ENCODE results near the gene MALSU1. TPM values are rescaled to one million over a fixed set of nuclear protein-coding genes. Genes with fewer than 3 reads are reported as not detected.

Gene MALSU1
- total RNA-seq, 4 donors from 2014 or later, result 26.2 to 165 (median 50.1) TPM; not detected in 1

DNA sequence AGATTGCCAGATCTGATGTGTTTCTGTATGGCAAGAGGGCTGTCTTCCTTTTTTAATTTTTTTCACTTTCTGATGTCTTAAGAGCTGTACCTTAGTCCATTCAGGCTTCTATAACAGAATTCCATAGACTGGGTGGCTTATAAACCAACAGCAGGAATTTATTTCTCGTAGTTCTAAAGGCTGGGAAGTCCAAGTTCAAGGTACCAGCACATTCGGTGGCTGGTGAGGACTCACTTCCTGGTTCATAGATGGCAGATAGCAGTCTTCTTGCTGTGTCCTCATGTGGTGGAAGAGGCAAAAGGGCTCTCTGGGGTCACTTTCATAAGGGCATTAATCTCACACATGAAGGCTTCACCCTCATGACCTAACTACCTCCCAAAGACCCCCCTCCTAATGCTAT lies 31.8 kb upstream of the MALSU1 start:
- TF ChIP-seq POLR2AphosphoS5 (IDR thresholded peaks at IDR 0.05) (no peak), POLR2A (IDR thresholded peaks at IDR 0.05) (no peak), CTCF (IDR thresholded peaks at IDR 0.05) (no peak), EP300 (IDR thresholded peaks at IDR 0.05; ENCODE audit: low read depth) (no peak)
- in situ Hi-C loops (cut with MboI; ENCODE audit: low pct_ligation_motif_present in 1 of 4, low pct_unique_long_range_greater_than_20kb in 1 of 4, low sequenced_read_pairs in 3 of 4), result no loop called here
- no peak for DNase-seq
- Histone ChIP-seq H3K27ac (no peak overlapping the region), H3K4me1 (no peaks in the 10 kb centered on the region), H3K27me3 (peaks cover 8% of the 10 kb centered on the region), H3K9me3 (no peaks in the 10 kb centered on the region), H3K4me3 (no peak overlapping the region), H3K36me3 (no peaks in the 10 kb centered on the region)
- 91 to 96% methylated on average over 2 of the region's 2 CpGs for WGBS, 2 donors (ENCODE audit: low coverage in 1 of 2)
- intact Hi-C loops (cut with DNase I; ENCODE audit: low total_unique reads), result no loop called here

- no peaks in the 10 kb centered on the region for H3K9me3 ChIP-seq
- H3K27me3 ChIP-seq, result peaks cover 8% of the 10 kb centered on the region
- peaks cover 0 to 4% (median 2%) of the 10 kb centered on the region in 4 donors for H3K4me1 ChIP-seq
- H3K36me3 ChIP-seq, result no peaks in the 10 kb centered on the region
- H3K4me3 ChIP-seq, result no peak overlapping the region
- no peak for DNase-seq
- no peak for TF ChIP-seq POLR2A (IDR thresholded peaks at IDR 0.05)
- no peak for TF ChIP-seq CTCF (IDR thresholded peaks at IDR 0.05)
- TF ChIP-seq POLR2AphosphoS5 (IDR thresholded peaks at IDR 0.05), result no peak
- no peak for TF ChIP-seq EP300 (IDR thresholded peaks at IDR 0.05; ENCODE audit: low read depth)
- intact Hi-C loops (cut with DNase I; ENCODE audit: low total_unique reads) (no loop called here), in situ Hi-C loops (cut with MboI; ENCODE audit: low pct_ligation_motif_present in 1 of 4, low pct_unique_long_range_greater_than_20kb in 1 of 4, low sequenced_read_pairs in 3 of 4) (no loop called here)
- 96 to 100% methylated on average over 2 of the region's 2 CpGs for WGBS, 2 donors (ENCODE audit: low coverage in 1 of 2)
- no peak overlapping the region for H3K27ac ChIP-seq
Measured at GRCh38 chr7:23268167-23268566, 31.0 kb upstream of the MALSU1 start.

DNA sequence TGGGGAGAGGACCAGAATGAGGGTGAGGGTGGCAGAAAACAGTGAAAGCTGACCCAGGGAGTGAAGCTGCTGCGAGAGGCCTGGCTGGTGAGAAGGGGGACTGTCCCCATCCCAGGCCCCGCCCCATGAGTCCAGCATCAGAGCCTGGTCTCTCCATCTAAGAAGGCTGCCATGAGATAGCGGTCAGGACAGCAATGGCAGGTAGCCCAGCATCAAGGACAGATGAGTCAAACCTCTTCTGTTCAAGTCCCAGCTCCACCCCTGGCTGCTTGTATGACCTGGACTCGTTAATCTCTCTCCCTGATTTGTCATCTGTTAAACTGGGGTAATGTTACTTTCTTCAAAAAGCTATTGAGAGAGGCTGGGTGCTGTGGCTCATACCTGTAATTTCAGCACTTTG lies 30.4 kb upstream of the MALSU1 start:
- in situ Hi-C loops (cut with MboI; ENCODE audit: low pct_ligation_motif_present in 1 of 4, low pct_unique_long_range_greater_than_20kb in 1 of 4, low sequenced_read_pairs in 3 of 4), result no loop called here
- WGBS, 2 donors (ENCODE audit: low coverage in 1 of 2), result 79 to 91% methylated on average over 3 to 4 of the region's 4 CpGs
- intact Hi-C loops (cut with DNase I; ENCODE audit: low total_unique reads), result no loop called here

DNA sequence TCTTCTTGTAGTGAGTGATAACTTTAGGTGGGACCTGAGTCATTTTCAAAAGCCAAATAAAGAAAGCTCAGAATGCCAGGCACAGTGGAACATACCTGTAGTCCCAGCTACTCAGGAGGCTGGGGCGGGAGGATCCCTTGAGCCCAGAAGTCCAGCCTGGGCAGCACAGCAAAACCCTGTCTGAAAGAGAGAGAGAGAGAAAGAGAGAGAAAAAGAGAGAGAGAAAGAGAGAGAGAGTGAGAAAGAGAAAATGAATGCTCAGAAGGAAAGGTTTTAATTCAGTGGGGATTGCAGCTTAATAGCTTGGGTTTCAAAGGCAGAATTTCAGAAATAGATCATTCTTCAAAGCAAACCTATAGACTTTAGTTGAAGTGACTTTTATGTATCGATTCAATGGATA lies 26.9 kb upstream of the MALSU1 start:
- Histone ChIP-seq H3K36me3 (no peaks in the 10 kb centered on the region), H3K4me1 (peaks cover 0 to 8% (median 3%) of the 10 kb centered on the region in 4 donors), H3K27ac (no peak overlapping the region), H3K9me3 (no peaks in the 10 kb centered on the region), H3K4me3 (no peak overlapping the region), H3K27me3 (peaks cover 8% of the 10 kb centered on the region)
- no peak for DNase-seq
- in situ Hi-C loops (cut with MboI; ENCODE audit: low pct_ligation_motif_present in 1 of 4, low pct_unique_long_range_greater_than_20kb in 1 of 4, low sequenced_read_pairs in 3 of 4), result loop anchor here in 1 of 4 donors (10.0 kb wide), 1 partner anchor 167 kb away; the partner anchor contains the start of gene KLHL7
- intact Hi-C loops (cut with DNase I; ENCODE audit: low total_unique reads), result no loop called here
- TF ChIP-seq POLR2A (IDR thresholded peaks at IDR 0.05), result no peak
- no peak for TF ChIP-seq CTCF (IDR thresholded peaks at IDR 0.05)
- TF ChIP-seq EP300 (IDR thresholded peaks at IDR 0.05; ENCODE audit: low read depth), result no peak
- no peak for TF ChIP-seq POLR2AphosphoS5 (IDR thresholded peaks at IDR 0.05)
- 86 to 94% methylated on average over 1 to 2 of the region's 2 CpGs for WGBS, 2 donors (ENCODE audit: low coverage in 1 of 2)

More for the DNA sequence above, 30.4 kb upstream of the MALSU1 start:
- Histone ChIP-seq H3K4me1 (peaks cover 0 to 8% (median 3%) of the 10 kb centered on the region in 4 donors), H3K9me3 (no peaks in the 10 kb centered on the region), H3K4me3 (no peak overlapping the region), H3K27ac (no peak overlapping the region), H3K27me3 (peaks cover 8% of the 10 kb centered on the region), H3K36me3 (no peaks in the 10 kb centered on the region)
- no peak for DNase-seq
- TF ChIP-seq EP300 (IDR thresholded peaks at IDR 0.05; ENCODE audit: low read depth) (no peak), CTCF (IDR thresholded peaks at IDR 0.05) (no peak), POLR2AphosphoS5 (IDR thresholded peaks at IDR 0.05) (no peak), POLR2A (IDR thresholded peaks at IDR 0.05) (no peak)

Measured in transverse colon (tissue), 4 donors.